COLO829 (cell line): ENCODE measurements around the gene CHCHD6.

Source experiments
- DNase-seq: peaks from one replicate; pipeline ENCODE4 v3.0.0; 2012; ENCODE audit warnings: low spot score

Gene CHCHD6

DNA sequence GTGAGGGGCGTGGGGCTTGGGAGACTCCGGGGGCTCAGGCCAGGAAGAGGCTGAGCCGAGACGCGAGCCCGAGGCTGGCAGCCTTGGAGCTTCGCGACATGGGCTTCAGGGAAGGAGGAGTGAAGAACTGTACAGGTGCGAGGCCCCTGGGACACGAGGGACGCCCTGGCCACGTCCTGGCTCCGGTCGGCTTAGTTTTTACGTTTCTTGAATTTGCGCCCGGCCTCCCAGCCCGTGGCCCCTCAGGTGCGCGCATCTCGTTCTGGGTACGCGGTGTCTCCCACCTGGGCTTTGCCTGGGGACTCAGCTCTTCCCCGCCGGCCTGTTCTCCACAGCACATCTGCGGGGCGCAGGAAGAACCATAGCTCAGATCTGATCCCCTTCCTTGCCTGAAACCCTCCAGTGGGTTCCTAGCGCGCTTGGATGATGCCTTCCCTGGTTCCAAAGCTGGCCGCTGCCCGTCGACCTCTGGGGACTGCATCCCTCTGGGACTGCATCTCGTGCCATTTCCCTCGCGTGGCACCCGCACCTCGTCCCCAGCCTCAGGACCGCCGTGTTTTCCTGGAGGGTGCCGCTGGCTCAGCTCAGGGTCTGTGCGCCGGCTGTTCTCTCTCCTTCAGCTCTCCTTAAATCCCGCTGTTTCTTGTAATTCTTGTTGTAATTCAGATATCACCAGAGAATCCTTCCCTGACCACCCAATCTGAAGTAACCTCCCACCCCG is 614 bp downstream of the CHCHD6 start:
- DNase-seq = no peak

DNA sequence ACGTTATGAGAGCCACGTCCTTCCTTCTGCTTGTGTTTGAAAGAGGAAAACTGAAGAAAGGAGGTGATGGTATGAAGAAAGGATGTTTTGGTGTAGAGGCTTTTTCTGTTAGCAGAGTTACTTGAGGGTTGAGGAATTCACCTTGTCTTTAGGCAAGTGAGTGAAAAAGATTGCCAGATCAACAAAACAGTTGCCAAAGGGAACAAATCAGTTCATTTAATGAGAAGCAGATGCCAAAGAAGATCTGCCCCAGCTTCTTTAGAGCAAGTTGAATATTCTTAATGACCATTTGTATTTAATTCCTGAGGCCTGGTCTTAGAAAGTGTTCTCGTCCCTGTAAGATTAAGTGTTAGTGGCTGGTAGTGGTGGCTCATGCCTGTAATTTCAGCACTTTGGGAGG is 2.6 kb downstream of the CHCHD6 start:
- DNase-seq = no peak

DNA sequence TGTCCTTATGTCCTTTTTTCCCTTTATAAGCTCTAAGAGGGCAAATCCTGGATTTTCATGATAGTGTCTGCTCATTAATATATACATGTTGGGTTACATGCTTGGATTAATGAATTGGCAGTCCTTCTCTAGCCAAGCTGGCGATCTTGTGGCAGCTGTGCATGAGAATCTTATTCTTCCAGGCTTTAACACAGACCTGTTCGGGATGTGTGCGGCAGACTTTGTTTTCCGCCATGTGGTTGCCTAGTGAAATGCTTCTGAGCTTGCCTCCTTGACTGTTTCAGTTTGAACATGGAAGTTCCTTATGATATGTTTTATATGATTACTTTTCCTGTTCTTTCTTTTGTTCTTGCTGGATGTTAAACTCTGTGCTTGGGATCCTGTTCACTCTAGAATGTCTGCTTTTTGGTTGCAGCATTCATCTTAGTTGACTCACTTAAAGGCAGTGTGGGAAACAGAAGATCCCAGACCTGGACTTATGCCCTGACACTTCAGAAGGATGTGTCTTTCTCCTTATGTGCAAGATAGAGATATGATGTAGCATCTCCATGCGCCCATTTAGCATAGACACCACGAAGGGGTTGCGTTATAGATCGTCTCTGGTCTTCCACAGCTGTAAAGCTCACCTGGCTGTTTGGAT is 7.2 kb downstream of the CHCHD6 start:
- no peak for DNase-seq

DNA sequence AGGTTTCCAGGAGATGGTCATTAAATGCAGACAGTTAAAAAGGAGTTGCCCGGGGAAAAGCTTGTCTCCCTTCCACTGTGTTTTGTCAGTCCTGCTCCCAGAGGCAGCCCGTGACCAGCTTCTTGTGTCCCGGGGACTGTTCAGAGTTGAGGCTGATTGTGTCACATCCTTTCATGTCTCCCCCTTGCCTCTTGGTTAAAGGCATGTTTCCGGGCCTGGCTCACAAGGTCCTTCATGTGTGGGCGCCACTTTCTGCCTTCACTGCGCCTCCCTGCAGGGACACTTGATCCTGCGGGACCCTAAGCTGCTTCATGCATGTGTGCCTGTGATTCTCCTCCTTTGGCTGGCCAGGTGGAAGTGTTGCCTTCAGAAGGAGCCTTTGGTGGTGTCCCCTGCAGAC is 9.2 kb downstream of the CHCHD6 start:
- no peak for DNase-seq

DNA sequence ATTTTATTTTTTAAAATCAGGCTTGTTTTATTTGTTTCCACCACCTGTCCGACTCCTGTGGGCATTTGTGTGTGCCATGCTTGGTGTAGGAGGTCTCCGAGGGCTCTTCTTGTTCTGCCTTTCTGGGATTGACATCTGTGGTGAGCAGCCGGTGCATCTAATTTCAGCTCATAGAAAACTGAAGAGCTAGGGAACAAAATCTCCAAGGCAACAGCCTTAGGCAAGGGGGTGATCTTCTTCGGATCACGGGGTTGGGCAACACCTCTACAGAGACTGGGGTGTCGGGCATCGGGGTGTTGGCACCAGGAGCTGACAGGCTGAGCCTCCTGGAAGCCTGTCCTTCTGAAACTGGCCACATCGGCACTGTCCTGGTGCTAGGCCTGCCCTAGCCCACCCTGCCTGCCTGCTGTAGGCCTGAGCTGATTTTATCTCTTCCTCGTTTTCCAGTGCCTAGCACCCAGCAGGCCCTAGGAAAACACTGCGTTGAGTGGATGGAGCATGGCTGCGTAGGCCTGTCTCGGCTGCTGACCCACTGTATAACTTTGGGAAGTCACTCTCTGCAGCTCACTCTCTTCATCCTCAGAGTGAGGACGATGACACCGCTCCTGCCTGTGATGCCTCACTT is 10.3 kb downstream of the CHCHD6 start:
- no peak for DNase-seq

DNA sequence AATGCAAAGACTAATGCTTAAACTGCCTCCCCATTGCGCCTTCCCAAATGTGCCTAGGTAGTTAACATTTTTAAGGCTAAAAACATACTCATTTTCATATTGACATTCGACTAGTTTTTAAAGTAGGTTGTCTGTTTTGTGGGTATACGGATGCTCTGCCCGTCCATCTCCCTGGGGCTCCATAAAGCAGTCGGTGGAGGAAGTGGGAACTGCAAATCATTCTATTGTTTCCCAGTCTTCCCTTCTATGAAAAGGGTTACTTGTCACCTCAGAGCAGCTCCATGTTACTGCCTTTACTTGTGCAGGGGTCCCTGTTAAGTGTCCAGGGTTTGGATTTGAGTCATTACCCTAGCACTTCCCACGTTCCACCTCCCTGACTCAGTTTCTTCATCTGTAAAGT is 10.9 kb downstream of the CHCHD6 start:
- DNase-seq = no peak

DNA sequence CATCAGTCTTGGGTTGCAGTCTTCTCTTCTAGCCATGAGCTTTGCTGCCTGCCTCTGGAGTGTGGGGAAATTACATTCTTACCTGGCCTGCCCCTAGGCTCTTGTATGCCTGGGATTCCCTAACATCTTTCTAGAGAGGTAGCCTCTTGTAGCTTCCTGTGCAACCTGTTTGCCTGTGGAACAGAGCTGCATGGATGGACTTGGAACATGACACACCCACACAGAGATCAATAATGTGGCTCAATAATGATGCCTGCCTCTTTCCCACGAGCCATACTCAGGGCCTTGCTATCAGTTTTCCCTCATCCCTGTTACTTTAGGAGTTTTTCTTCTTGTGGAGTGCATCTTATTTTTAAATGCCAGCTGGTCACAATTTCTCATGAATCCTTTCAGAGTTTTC is 11.4 kb downstream of the CHCHD6 start:
- DNase-seq = no peak

DNA sequence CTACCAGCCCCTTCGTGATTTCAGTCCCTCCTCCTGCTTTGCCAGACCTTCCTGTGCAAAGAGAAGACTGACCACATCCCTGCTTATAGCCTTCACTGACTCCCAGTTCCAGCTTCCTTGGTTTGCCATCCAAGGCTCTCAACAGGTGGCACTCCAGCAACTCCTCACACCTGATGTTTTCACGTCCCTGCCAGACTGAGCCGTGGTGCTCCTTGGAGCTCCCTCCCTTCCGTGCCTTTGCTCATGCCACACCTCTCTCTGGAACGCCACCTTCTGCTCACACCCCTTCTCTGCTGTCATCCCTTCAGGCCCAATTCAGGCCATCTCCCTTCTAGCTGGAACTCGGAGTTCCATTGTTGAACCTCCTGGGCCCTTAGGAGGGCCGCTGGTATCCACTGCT is 12.0 kb downstream of the CHCHD6 start:
- DNase-seq = no peak

DNA sequence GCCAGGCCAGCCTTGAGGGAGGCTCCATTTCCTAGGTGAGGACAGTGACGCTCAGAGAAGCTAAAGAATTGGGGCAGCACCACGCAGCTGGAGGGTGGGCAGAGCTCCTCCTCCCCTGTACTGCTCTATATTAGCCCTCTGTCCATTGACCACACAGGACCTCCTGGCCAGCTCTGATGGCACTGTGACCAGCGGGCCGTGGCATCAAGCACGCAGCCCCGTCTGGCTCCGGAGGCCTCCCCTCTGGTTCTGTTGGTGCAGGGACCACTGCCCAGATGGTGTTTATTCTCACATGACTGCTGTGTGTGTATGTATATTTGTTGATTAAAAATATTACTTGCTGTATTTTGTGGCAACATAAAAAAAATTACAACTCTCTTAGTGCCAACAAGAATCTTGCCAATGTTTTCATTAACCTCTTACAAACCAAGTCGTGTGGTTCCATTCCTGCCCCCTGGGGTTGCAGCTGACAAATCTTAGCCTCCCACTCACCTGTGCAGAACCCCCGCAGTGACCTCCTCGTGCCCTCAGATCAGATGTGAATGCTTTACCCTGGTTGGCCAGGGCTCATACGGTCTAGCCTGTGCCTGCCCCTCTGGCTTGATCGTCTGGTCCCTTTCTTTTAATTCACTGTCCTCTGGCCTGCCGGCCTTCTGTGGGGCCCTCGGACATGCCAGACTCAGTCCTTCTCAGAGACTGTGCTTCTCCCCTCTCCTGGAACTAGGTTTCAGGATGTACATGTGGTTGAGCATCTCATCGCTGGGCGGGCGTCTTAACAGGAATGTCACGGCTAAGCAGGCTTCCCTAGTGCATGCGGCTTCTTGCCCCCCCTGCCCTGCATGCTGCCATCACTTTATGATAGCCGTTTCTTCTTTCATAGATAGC is 14.8 kb downstream of the CHCHD6 start:
- DNase-seq = no peak

DNA sequence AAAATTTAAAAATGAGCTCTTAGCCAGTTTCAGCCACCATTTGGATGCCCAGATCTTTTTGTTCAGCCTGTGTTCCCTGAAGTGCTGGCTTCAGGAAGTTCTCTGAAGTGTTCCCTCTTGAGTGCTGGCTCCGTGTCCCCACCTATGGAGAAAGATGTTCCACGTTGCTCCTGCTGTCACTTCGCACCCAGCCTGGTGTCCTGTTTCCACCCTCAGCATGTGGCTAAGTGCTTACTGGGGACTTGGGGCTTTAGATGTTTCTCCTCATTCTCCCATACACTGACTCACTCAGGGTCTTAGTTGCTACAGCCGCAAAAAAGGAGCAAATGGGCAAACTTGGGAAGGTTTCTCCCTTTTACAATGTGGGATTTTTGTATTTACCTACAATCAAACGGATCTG is 16.6 kb downstream of the CHCHD6 start:
- DNase-seq = no peak

DNA sequence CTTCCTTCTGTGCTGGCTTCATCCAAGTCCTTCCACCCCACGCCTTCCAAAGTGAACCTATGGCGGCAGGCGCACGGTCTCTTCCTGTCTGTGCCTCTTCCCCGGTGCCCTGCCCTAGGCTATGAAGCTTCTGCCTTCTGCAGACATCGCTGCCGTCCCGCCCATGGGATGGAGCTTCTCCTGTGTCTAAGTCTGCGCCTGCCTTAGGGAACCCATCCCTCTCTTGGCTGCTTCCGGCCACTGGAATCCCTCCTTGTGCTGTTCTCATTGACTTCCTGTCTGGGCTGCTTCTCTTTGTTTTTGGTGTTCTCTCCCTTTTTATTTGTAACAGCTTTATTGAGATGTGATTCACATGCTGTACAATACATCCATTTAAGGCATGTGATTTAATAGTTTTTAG is 17.2 kb downstream of the CHCHD6 start:
- DNase-seq = peak; percentile 56

DNA sequence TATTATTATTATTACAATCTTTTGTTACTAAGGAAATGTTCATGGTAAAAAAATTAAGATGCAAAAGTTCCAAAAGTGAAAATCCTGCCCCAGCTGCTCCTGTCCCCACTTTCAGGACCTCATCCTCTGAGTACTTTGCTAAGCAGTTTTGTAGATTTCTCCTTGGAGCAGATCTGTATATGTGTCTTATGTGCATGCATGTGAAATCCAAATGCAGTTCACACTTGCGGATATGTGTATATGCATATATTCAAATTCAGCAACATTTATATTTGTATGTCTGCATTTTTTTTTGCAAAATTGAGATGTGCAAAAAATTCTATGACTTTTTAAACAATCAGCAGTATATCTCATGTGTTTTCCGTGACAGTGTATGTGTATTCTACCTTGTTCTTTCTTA is 19.2 kb downstream of the CHCHD6 start:
- DNase-seq = no peak

DNA sequence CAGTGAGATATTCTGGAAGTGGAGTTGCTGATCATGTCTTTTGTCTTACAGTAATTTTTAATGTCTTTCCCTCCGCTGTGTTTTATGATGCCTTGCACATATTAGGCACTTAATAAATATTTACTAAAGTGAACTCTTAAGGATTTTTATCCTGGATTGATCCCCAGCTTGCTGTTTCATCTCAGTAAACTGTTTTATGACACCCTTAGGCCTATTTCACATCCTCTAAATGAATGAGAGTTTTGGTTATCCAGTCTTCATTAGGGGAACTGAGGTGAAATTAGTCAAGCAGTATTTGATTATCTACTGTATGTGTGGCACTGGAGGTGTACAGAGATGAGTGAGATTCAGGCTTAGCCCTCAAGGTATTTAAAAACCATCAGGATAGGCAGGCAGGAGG is 19.8 kb downstream of the CHCHD6 start:
- DNase-seq = no peak

DNA sequence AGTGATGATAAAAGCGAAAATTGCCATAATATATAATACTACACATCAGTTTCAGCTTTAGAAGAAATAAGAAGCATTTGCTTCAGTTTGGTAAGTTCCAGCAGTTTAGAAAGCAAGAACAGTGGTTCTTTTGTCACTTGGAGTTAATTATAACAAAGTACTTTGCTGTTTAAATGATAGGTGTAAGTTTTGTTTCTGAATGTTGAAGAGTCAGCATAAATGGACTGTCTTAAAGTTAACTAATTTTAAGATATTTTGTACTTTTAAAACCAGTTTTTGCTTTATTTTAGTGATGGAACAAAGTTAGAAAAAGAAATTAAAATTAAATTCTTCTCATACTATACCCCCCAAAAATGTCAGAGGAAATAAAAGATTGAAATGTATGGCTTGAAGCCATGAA is 24.6 kb downstream of the CHCHD6 start:
- DNase-seq = no peak

DNA sequence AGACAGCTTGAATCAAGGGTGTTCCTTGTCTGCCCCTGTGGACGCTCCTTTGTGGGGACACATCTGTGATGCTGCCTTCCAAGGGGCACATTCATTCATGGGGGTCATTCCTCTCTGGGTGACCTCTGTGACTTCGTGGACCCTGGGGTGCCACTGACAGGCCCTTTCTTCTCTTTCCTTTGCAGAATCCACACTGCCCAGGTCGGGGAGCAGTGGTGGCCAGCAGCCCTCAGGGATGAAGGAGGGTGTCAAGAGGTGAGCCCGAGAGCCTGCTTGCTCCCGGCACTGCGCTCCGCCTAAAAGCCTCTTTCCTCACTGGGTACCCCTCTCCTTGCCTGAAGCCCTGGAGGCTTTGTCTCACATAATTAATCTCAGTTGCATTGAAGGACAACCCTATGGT is 26.3 kb downstream of the CHCHD6 start:
- no peak for DNase-seq

DNA sequence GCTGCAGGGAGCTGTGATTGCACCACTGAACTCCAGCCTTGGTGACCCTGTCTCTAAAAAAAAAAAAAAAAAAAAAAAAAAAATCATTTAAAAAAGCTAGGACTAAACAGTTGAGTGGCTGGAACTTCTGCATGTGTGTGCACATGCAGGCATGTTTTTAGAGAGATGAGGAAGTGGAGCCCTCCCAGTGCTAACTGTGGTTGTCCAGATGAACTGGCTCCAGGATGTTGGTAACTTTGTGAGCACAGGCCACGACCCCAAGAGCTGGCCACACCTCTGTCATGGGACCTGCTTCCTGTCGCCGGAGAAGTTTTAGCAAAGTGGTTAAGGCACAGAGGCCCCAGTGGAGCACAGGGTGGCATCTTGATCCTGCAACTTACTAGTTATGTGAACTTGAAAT is 27.0 kb downstream of the CHCHD6 start:
- DNase-seq = no peak

DNA sequence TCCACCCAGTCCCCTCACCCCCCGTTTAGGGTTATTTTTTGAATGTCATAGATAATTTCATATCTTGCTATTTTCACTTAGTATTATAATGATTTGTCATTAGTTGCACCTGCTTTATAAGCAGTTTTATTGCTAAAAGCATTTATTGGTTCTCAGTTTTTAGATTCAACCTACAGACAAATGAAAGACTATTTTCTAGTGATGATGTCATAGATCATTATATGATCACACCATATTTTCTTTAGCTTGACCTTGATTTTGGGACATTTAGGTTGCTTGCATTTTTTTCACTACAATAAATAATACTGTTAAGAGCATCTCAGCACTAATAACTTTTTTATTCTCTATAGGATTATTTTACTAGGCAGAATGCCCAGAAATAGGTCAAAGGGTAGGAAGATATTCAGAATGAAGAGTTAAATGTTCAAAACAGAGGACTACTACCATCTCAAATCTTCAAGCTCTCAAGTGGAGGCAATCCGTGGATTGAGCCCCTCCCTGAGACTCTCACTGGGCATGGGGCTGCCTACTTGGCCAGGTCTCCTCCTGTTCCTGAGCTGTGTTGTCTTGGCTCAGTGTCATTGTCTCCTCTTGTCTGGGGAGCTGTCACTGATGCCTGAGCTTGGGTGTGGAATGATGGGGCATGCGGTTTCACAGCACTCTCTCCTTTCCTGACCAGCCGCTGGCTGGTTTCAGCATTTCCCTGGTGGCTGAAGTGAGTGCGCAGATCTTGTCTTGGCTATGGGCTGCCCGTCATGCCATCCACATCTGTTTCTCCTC is 28.4 kb downstream of the CHCHD6 start:
- no peak for DNase-seq

DNA sequence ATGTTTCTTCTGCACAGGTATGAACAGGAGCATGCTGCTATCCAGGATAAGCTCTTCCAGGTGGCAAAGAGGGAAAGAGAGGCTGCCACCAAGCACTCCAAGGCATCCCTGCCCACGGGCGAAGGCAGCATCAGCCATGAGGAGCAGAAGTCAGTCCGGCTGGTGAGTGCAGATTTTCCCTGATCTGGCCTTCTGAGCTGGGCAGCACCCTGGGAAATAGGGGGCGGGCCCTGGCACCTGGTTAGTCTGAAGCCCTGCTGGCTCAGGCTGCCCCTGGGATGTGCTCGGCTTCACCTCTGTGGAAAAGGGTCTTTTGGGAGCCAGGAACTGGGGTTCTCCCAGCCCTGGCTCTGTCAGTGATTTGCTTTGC is 29.0 kb downstream of the CHCHD6 start:
- no peak for DNase-seq

DNA sequence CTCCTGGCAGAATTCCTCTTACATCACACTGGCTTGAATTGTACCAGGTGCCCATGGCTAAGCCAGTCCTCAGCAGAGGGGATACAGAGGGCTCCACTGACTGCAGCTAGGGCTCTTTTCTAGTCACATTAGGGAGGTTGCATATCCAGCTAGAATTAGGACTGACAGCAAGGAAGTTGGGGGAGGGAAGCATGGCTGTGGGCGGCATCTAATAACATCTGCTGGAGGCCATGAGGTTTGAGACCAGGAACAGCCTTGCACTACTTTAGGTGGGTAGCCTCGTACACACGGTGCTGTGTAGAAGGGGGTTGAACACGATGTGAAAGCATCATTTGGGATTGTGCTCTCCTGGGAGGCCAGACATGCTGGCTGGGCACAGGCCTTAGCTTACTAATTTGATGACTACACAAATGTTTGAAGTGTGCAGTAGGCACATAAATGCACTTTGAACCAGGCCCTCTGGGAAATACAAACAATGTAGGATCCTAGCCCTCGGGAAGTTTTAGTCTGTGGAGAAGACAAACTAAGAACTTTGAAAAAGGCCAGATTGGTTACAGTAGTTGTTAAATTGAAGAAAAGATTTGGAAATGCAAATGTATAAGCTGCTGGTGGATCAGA is 30.2 kb downstream of the CHCHD6 start:
- DNase-seq = no peak

DNA sequence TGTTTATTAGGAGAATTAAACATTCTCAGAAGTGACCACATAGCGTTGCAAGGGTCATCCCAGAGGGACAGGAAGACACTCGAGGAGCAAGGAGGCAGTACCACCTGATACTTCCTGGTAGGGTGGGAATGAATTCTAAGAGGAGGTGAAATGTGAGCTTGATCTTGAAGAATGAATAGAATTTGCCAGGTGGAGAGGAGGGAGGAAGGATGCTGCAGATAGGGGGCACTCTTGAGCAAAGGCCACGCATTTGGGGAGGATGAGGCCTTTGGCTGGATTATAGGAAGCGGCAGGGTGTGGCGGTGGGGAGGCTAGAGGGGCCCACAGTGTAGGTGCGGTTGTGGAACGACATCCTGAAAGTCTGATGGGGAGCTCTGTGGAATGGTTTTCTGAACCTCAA is 33.5 kb downstream of the CHCHD6 start:
- no peak for DNase-seq

DNA sequence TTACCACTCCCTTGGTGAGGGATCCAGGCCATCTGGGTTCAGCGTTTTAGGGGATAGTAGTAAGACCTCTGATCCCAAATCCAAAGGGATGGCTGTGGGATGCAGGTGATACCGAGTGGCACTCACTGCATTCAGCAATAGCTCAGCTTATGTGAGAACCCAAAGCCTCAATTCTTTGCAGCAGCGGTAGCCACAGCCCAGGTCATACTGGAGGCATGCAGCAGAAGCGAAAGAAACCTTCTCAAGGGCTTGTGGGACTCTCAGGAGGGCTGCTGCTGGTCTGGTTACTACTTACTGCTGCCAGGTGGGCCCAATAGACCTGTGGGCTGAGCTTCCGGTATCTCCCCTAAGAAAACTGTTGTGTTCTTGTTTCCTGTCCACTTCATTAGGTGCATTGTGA is 38.0 kb downstream of the CHCHD6 start:
- DNase-seq = no peak

DNA sequence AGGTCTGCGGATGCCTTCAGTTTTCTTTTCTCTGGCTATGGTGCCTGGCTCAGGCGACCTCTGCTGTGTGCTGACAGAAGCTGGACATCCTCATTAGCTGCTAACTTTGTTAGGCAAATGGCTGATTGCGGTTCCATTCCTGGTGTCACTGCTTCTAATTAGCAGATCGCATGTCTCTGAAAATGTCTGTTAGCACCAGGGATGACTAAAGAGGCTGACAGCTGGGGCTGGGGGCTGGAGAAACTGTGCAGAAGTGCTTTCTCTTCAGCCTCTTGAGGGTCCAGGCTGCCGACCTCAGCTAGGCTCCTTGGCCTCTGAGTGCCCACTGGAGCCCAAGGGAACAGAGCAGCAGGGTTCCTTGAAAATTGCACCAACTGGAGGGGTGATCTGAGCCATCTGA is 39.3 kb downstream of the CHCHD6 start:
- DNase-seq = no peak
